Stimulated activated CD4-positive, alpha-beta T cell treated with anti-CD3 and anti-CD28 coated beads, Interleukin-4, amount 100 ng/mL, for 24 hours (primary cell): ENCODE results near the gene PPP2R5D.
A peak's percentile ranks its signal among the peaks of the same experiment; 100 is the strongest.

Experiments
- DNase-seq: peaks from one replicate; pipeline ENCODE4 v3.0.0-alpha.2; 2020

The PPP2R5D gene

DNA sequence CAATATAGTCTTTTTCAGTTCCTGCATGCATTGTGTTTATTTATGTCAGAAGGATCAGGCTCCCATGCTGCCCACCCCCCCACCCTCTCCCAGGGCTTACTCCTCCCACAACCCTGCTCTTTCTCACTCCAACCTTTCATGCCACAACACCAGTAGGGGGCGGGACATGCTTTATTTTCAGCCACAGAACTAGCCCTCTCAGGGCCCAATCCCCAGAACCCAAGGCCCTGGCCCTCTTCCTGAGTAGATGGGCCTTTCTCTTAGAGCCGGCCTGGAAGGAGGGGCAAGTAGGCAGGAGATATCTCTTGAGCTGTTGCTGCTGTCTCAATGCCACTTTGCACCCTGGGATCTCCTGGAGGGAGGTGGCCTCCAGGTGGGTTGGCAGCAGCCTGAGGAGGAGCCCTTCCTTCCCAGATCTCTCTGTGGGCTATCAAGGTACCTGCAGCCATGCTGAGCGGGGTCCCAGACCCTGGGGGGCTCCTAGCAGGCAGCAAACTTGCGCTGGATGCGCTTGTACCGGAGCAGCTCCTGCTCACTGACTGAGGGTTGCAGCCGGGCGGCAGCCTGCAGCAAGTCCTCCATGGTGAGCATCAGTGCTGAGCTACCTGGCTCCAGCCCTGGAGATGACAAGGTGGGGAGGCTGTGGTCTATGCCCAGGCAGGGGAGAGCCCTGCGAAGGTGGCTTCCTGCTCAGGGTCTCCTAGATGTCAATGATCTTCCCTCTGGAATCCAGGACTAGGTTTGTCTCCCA, 20.3 kb upstream of the PPP2R5D start:
- peak; percentile 41 for DNase-seq

DNA sequence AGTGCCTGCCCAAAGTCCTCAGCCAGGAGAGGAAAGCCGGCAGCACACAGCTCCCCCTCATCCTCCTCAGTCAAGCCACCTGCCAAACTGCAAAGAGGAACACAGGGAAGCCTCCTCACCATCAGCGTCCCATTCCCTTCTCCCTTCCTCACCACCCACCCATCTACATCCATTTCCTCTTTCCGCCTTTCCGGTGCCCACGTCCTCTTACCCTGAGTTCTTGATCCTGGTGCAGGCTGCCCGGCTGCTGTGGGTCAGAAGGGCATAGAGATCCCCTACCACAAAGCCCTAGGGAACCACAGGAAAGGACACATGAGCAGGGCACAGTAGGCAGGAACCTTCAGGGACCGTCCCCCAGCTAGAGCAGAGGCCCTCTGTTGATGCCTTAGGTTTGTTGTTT, 17.8 kb upstream of the PPP2R5D start:
- no peak for DNase-seq

DNA sequence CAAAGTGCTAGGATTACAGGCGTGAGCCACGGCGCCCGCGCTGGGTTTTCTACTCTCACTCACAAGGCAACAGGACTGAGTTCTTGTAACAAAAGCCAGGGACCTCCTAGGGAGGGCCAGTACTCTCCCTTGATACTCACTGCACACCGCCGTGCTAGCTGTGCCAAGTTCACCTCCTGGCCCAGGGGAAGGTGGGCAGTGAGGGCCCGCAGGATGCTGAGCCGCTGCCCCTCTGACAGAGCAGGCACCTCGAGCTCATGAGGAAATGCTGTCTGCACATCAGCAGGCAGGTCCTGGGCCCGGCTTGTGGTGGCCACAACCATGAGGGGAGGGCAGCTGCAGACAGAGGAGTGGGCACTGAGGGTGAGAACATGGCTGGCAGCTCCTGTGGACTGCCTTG, 17.1 kb upstream of the PPP2R5D start:
- DNase-seq, result no peak

DNA sequence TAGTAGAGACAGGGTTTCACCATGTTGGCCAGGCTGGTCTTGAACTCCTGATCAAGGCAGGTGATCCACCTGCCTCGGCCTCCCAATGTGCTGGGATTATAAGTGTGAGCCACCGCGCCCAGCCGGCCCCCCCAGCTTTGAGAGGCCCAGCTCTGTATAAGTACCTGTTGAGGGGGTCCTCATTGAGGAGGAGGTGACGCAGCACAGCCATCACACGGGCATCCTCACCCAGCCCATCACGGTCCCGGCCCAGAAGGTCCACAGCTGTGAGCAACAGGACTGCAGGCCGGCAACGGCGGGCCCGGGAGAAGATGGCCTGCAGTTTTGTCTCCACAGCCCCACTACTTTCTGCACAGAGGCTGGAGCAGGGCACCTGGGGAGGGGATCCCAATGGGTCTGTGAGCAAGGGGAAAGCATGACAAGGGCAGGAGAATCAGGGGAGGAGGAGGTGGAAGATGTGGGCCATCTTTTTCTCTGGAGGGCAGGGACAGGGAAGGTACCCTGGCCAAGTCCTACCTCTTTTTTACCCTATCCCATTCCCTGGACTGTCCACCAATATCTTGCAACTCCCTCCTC, 16.2 kb upstream of the PPP2R5D start:
- DNase-seq, result no peak

DNA sequence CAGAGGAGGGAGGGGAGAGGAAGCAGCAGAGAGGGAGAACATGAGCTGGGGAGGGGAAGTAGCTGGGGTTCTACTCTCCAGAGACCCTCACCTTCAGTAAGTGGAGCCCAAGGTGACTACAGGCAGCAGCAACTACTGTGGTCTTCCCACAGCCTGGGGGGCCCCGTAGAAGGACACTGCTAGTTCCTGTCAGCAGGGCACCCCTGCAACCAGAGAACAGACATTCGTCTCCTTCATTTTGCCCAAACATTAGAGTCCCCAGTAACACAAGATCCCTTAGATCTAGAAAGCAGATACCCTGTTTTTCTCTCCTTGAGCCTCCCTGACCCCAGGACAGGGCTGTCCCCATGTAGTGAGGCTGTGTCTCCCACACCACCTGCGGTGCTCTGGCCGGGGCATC, 15.6 kb upstream of the PPP2R5D start:
- no peak for DNase-seq

DNA sequence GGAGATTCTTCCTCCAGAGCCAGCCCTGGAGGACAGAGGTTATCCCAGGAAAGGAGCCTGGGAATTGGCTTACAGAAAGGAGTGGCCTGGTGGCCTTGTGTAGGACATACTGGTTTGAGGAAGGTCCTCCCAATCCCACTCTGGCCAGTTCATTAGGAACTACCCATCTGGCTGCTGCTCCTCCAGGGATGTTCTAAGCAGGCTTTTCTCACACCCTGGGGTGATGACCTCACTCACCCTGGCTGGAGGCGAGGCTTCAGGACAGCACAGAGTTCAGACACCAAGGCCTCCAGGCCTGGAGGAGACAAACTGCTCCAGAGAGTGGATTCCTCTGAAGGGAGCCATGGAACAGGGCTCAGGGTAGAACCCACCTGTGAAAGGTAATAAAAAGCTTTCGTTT, 14.9 kb upstream of the PPP2R5D start:
- DNase-seq, result no peak

DNA sequence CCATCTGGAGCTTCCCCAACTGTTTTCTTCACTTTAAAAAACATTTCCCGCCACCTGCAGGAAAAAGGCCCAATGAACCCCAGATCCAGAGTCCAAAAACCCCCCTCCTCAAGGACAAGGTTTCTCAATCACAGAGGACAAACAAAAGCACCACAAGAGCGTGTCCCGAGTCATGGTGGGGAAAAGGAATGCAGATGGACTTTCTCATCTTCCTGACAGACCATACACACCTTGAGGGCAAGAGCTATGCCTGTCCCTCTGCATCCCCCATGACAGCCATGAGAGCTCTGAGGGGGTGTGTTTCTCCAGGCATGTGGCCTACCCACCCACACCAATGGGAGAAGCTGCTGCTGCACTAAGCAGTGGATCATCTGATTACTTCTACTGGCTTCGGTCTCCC, 14.4 kb upstream of the PPP2R5D start:
- no peak for DNase-seq

DNA sequence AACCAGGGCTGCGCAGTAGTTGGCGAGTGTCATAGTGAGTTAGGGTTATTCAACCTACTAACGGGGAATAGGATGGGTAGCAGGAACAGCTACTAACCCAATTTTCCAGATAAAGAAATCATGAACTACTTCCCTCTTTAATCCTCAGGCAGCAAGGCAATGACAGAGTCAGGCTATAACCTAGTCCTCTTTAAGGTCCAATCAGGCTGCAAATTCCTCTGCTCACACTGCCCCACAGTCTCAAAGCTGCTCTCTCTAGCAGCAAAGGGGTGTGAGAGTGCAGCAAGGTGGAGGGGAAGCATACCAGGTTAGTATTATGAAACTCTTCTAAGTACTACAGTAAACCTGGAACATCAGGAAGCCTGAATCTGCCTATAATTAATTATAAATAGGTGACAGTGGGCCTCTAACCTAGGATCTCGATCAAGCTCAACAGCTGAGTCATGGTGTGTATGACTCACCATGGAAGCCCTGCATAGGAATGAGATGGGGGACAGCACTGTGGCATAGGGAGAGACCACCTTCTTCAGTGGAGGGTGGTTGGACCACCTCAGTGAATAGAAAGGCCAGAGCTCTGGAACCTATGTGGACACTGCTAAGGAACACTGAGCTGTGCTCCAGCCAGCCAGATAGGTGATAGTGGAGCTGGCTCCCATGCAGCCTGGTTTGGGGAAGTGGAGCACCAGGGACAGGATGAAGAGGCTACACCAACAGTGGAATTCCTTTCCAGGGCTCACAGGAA, 13.3 kb upstream of the PPP2R5D start:
- peak; percentile 13 for DNase-seq

DNA sequence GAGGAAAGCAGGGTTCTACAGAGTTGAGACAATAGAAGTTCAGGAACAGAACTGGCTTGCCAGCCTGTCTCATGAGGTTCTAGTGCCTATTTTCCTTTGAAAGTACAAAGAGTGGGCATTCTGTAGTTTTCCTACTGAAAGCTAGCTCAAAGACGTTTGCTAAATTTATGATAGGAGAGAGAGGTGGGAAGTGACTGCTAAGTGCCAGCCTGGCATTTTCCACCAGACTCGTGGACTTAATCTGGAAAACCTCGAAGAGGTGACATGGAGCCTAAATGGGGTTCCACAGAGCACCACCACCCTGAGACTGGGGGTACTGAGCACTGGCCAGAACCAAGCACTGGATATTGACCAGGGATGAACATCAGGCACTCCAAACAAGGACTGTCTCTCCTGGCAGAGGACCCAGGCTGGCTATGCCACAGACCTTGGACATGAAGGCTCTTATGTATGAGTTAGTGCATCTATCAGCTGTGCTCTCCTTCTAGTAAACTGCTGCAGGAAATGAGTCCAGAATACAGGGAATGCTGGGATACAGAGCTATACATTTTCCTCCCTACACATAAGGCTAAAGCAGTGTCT, 12.5 kb upstream of the PPP2R5D start:
- no peak for DNase-seq

DNA sequence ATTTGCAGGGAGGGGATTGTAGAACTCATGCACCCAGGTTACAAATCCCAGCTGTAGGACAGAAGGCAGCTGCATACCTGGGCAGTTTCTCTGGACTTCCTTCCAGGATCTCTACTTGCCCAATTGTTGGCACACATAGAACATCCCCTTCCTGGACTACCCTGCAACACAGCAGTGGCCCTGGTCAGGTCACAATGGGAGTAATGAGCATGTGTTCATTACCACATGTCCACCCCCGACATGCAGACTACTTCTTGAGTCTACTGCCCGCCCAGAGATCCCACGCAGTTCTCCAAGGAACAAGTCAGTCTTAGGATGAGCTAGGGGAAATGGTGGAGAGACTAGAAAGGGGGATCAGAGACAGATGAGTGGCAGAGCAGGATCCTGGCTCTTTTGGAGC, 10.4 kb upstream of the PPP2R5D start:
- DNase-seq, result no peak

DNA sequence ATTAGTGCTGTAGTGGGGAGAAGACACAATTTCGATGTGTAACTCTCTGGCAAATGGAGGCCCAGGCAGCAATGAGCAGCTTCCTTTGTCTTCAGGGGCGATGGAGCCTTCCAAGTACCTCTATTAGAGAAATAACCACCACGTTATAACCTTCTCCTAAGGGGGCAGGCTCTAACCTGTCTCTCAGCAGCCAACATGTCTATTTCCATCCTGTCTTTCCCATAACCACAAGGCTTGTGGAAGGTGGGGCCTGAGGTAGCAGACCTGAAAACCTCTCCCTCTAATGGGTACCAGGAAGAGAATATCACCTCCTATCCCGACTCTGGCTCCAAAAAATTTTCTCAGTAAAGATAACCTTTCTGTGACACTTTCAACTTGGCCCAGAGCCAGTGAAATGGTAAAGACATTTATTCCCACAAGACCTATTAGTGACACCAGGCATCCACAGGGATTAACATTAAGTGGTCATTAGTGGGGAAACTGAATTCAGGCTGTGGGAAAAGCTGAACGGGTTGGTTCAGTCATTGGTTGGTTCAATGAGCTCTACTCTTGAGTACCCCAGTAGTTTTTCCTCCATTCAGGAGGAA, 9.4 kb upstream of the PPP2R5D start:
- no peak for DNase-seq

DNA sequence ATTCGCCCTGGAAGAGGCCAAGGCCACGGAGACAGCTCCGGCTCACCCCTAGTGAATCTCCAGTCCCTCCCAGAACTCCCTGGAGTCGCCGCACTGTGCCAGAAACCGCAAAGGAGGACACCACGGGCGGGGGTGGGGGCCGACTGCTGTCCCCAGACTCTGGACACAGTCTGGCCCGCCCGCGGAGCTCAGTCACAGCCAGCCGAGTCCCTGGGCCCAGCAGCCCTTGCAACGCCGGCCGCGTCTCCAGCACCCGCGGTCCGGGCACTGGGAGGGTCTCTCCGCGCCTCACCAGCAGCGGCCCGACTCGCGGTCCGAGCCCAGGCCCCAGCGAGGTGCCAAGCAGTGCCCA, 5.9 kb upstream of the PPP2R5D start:
- peak; percentile 23 for DNase-seq

DNA sequence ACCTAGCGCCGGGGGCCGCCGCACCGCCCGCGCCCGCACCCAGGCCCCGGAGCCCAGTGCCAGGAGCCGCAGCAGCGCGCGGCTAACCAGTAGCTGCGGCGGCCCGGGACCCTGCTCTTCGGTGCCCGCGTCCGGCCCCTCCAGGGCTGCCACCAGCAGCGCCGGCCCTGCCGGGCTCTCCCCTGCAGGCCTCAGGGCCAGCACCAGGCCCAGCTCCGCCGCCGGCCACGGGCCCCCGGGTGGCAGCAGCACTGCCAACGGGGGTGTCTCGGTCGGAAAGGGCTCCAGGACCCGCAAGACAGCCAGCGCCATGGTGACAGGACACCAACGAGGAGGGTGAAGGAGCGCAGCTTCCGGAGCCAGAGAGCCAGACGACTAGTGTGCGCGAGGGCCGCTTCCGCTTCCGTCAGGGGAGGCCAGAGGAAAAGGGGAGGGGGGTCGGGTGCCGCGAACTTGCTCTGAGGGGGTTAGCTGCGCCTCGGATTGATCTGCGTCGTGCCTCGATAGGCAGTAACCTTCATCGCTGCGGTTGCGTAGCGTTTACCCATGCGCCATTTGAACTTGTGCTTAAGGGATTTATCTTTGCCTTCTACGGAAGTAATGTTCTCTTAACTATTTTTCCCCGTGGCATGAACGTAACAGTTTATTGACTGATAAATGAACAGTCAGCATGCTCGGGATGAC, 5.4 kb upstream of the PPP2R5D start, which contains the start of gene PEX6:
Gene PEX6 (minus strand): TSS at position 343 of the 684 bp plus-strand sequence. CDS start 31 bp downstream, at position 312.
- DNase-seq, result peak; percentile 90

DNA sequence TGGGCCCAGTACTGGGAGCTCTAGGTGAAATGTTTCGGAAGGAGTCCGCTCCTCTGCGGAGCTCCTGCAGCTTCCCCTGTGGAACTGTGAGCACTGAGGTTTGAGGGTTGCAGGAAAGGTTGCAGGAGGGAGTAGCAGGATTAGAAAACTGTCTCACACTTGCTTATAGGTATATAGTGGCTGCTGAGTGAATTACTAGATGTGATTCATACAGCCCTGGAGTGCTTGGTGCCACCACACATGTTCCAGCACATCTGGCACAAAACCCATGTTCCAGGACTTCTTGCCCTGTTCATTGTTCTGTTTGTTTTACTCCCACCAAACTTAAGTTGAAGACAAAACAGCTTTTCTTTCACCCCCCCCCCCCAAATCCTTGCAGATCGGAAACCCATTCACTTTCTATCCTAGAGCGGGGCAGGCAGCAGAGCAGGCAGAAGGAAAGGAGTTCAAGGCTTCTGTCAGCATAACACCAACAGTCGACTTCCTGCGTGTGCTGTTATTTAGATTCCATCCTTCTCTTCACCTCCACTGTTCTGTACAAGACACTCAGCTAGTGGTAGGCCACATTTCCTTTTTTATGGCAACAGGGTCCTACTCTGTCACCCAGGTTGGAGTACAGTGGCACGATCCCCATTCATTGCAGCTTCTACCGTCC, 4.7 kb upstream of the PPP2R5D start:
- DNase-seq, result no peak

DNA sequence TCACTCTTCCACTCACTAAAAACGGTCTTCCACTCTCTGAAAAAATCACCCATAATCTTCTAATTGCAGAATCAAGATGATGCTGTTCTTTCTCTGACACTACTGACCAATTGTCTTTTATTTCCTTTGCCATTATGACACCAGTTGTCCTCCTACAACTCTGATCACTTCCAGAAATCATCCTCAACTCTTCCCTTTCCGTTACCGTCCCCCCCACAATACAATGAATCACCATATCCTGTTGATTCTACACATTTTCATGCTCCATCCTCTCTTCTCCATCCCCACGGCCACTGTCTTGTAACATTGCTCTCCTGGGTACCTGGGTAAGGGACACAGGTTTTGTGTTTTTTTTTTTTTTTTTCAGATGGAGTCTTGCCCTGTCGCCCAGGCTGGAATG, 2.5 kb upstream of the PPP2R5D start:
- no peak for DNase-seq

DNA sequence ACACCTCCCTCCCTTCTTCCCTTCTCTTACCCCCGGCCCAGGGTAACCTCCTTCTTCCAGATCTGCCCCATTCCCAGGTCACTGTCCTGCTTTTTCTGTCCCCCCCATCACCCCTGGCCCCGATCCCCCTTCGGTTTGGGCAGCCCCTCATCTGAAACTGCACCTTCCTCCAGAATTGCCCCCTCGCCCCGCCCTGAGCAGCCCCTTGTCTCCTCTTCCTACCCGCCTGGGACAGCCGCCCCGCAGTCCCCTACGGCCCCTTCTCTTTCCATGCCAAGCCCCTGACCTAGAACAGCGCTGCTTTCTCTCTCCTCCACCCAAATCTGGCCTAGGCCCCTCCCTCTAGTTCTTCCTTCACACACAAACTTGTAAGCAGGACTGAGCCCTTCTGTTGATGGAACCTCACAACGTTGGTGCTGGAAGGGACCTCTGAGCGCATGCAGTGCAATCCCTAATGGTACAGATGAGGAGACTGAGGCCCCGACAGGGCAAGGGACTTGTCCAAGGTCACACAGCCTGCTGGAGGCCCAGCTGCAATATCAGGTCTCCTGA, 630 bp downstream of the PPP2R5D start:
- peak; percentile 12 for DNase-seq

DNA sequence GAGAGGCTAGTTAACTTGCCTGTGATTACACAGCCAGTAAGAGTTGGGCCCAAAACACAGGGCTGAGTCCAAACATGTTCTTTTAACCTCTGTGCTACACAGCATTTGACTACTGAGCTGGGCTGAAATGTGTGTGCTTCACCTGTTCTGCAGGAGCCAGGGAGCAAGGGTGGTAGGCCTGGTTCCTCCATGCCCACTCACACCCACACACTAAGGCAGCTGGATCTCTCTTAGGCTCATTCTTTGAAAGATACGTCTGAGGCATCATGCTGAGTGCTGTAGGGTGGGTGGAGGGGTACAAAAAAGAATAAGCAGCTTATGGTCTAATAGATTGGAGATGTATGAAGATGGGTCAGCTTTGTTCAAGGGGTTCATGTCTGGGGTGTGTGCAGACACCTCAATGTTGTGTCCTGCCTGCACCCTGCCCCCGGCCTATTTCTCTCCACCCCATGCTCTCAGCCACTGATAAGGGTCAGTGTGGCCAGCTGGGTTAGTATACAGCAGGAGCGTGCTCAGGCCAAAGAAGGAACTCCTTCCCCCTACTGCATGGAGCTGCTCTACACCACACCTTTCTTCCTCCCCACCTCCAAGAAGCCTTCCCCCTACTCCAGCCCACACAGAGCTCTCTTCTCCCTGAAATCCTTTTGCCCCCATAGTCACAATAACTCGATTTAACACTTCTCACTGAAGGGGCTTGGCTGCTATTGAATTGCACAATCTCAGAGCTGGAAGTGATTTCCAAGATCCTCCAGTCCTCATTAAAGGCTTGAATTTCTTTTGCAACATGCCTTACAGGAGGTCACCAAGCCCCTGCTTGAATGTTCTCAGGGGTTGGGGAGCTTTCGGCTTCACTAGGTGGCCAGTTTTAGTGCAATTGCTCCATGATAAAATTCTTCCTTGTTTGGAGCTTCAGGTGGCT, 3.4 kb downstream of the PPP2R5D start:
- no peak for DNase-seq

DNA sequence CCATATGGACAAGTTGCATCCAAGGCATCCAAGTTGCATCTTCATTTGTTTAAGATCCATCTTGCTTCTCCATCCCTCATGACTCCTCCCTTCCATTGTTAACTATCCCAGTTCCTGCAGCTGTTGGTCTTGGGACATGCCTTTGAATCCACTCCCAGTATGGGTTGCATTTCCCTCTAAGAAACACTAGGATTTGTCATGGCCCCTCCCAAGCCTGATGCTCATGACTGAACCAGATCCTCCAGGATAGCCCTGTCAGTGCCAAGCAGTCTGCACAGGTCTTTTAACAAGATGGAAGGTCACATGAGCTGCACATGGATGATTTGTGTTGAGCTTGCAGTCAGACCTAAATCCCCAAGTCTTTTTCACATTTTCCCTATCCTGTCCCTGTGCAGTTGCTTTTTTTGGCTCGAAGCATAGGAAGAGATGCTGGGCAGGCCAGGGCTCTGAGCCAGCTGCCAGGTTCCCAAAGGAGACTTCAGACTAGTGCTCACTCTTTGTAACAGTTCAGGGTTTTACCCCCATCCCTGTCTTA, 4.2 kb downstream of the PPP2R5D start:
- DNase-seq, result no peak

DNA sequence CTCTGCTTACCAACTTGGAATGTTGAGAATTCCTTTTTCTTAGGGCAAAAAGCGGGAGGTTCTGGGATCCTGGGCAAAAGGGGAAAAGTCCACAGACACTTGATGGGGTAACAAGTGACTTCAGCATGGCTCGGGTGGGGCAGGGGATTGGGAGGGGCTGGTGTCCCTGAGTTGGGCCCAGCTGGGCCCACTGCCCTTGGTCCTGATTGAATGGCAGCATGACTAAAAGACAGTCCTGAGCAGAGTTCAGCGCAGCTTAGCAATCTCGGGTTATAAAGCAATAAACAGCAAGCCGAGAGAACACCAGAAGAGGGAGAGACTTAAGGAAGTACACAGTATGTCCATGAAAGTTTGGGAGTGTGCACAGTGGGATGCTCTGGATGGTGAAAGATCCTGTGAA, 5.6 kb downstream of the PPP2R5D start:
- DNase-seq, result no peak

DNA sequence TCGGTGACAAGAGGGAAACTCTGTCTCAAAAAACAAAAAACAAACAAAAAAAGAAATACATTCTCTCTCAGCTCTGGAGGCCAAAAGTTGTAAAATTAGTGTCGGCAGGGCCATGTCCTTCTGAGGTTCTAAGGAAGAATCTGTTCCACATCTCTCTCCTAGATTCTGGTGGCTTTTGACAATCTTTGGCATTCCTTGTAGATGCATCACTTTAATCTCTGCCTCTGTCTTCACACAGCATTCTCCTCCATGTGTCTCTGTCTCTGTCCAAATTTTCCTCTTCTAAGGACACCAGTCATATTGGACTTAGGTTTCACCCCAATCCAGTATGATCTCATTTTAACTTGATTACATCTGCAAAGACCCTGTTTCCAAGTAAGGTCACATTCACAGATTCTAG, 9.1 kb downstream of the PPP2R5D start:
- DNase-seq, result no peak

DNA sequence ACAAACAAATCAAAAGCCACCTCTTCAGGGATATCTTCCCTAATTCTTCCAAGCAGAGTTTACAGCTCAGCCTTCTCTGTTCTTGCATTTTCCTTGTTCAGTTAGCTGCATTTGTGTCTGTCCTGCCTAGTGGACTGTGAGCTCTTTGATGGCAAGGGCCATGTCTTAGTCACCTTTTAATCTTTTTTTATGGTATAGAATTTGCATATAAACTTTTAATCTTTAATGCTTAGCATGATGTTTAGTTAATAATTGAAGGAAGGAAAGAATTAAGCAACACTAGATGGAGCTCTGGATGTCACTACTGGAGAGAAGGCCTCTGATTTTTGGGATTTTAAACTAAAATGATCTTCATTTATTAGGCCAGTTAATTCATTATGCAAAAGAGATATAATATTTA, 12.1 kb downstream of the PPP2R5D start:
- no peak for DNase-seq
